GM12874 (cell line): ENCODE results near the gene ACOT7.

Experiments
- CTCF ChIP-seq: IDR thresholded peaks from 2 replicates; pipeline ENCODE4 v1.5.1; 2011; ENCODE audit warnings: low read depth, mild to moderate bottlenecking, control low read depth, low read length, moderate library complexity; ENCODE audit not compliant: insufficient read depth

Gene ACOT7

GRCh38 chr1:6412896-6413295, 19.3 kb upstream of the ACOT7 start:
- TF ChIP-seq CTCF, result no peak

GRCh38 chr1:6410248-6410893, 16.8 kb upstream of the ACOT7 start:
- TF ChIP-seq CTCF, result no peak

GRCh38 chr1:6409733-6410132, 16.2 kb upstream of the ACOT7 start:
- no peak for TF ChIP-seq CTCF

GRCh38 chr1:6409053-6409452, 15.5 kb upstream of the ACOT7 start:
- no peak for TF ChIP-seq CTCF

- TF ChIP-seq CTCF, result no peak
These were observed 14.5 kb upstream of the ACOT7 start for GRCh38 chr1:6408023-6408422.

- no peak for TF ChIP-seq CTCF
These were observed 8.1 kb upstream of the ACOT7 start for GRCh38 chr1:6401673-6402072.

GRCh38 chr1:6399294-6399693, 5.7 kb upstream of the ACOT7 start:
- no peak for TF ChIP-seq CTCF
